Panc1 (cell line): Measurements from ENCODE around the gene SOX12. TPM values are rescaled to one million over a fixed set of nuclear protein-coding genes. Genes with fewer than 3 reads are reported as not detected.

Source experiments
- ATAC-seq: fragments of 200-7000 bp; cut with Tn5 transposase; 2 replicates; pipeline ENCODE4 v1.9.1; 2020; ENCODE audit warnings: mild to moderate bottlenecking, moderate library complexity
- BruUV-seq: library from RNA; stranded (reverse); fragments of 400-500 nt; replicated peaks from 2 replicates; lab custom pipeline; 2021; lab: Mats Ljungman, UMichigan
- CTCF ChIA-PET: fragments of 300-600 bp; sonication (Branson Sonifier 250); formaldehyde crosslinking; loops from one replicate; lab custom pipeline; 2022; ENCODE audit warnings: antibody characterized with exemption; lab: Charles Lee
- POLR2A ChIA-PET: fragments of 300-600 bp; sonication (Branson Sonifier 250); formaldehyde crosslinking; loops from one replicate; lab custom pipeline; 2022; ENCODE audit warnings: antibody characterized with exemption; lab: Charles Lee
- DNase-seq: peaks from one replicate; pipeline ENCODE4 v3.0.0-alpha.2; 2010; ENCODE audit warnings: low read depth, low spot score
- H3K27ac ChIP-seq: 2 replicates; pipeline ENCODE4 v1.5.1; 2011; ENCODE audit warnings: mild to moderate bottlenecking, low read length, inconsistent platforms
- H3K27me3 ChIP-seq: fragments of 200-500 bp; sonication (Bioruptor generic); 2 replicates; pipeline ENCODE4 v1.6.0; 2014; ENCODE audit warnings: low read length, inconsistent platforms; ENCODE audit not compliant: control insufficient read depth, insufficient read depth
- H3K36me3 ChIP-seq: fragments of 200-500 bp; sonication (Bioruptor generic); 2 replicates; pipeline ENCODE4 v1.5.1; 2014; ENCODE audit warnings: inconsistent platforms, mild to moderate bottlenecking, low read length, moderate library complexity; ENCODE audit not compliant: control insufficient read depth, insufficient read depth
- H3K4me1 ChIP-seq: 2 replicates; pipeline ENCODE4 v1.5.1; 2011; ENCODE audit warnings: inconsistent platforms, mild to moderate bottlenecking, low read length, moderate library complexity; ENCODE audit not compliant: control insufficient read depth, insufficient read depth
- H3K4me3 ChIP-seq, 2 experiments: 2 replicates each; pipeline ENCODE4 v1.5.1; 2011 to 2012; ENCODE audit warnings: low read depth in 2 of 2, low read length in 2 of 2, mild to moderate bottlenecking in 2 of 2, inconsistent platforms in 1 of 2, moderate library complexity in 1 of 2
- H3K9me3 ChIP-seq: fragments of 200-500 bp; sonication (Bioruptor generic); 2 replicates; pipeline ENCODE4 v1.5.1; 2014; ENCODE audit warnings: low read depth, mild to moderate bottlenecking, inconsistent platforms, low read length, moderate library complexity; ENCODE audit not compliant: control insufficient read depth, insufficient read depth
- CTCF ChIP-seq: fragments of 450-650 bp; IDR thresholded peaks from 2 replicates; pipeline ENCODE4 v1.5.1; 2017; ENCODE audit warnings: mild to moderate bottlenecking
- POLR2AphosphoS5 ChIP-seq: IDR thresholded peaks from 2 replicates; pipeline ENCODE4 v1.6.1; 2012; ENCODE audit warnings: mild to moderate bottlenecking, low read depth, low read length, moderate library complexity
- REST ChIP-seq, 2 experiments: IDR thresholded peaks; 2 replicates each; pipeline ENCODE4 v1.6.1; 2011 to 2012; ENCODE audit warnings: low read depth in 2 of 2, control low read depth in 1 of 2, low read length in 1 of 2, mild to moderate bottlenecking in 1 of 2, moderate library complexity in 1 of 2; ENCODE audit not compliant: insufficient read depth in 1 of 2
- SIN3A ChIP-seq: IDR thresholded peaks from 2 replicates; pipeline ENCODE4 v1.6.1; 2012; ENCODE audit warnings: low read depth, mild to moderate bottlenecking, low read length, moderate library complexity, borderline replicate concordance; ENCODE audit not compliant: insufficient read depth
- TCF7L2 ChIP-seq: IDR thresholded peaks from 2 replicates; pipeline ENCODE4 v1.6.1; 2011; ENCODE audit warnings: mild to moderate bottlenecking, low read depth, low read length, inconsistent platforms
- in situ Hi-C: cut with HindIII; loops from 2 replicates; pipeline ENCODE4 v1.10.0; 2016; ENCODE audit warnings: low sequenced_read_pairs, low pct_unique_long_range_greater_than_20kb
- intact Hi-C: fragments of 100-400 bp; cut with micrococcal nuclease; formaldehyde crosslinking; loops from one replicate; pipeline ENCODE4 v1.10.0; 2022; ENCODE audit not compliant: unreplicated experiment
- total RNA-seq: library from RNA; stranded (reverse); gene quantifications from one replicate; pipeline ENCODE4 v1.2.1, GENCODE V29; 2021; ENCODE audit not compliant: unreplicated experiment

The SOX12 gene
- total RNA-seq, 1 experiment from 2014 or later: 48.6 TPM

GRCh38 chr20:312866-313265, 12.5 kb upstream of the SOX12 start:
- Histone ChIP-seq H3K27ac (no peak overlapping the region), H3K36me3 (no peaks in the 10 kb centered on the region), H3K27me3 (no peaks in the 10 kb centered on the region), H3K4me1 (peaks cover 12% of the 10 kb centered on the region), H3K9me3 (no peaks in the 10 kb centered on the region), H3K4me3 (no peak overlapping the region)
- POLR2A ChIA-PET: no interaction called here
- ATAC-seq (no peak), DNase-seq (no peak)
- BruUV-seq: no TSS peak
- TF ChIP-seq TCF7L2 (no peak), CTCF (no peak), REST (IDR thresholded peaks at IDR 0.05; ENCODE audit: insufficient read depth in 1 of 2, low read depth in 2 of 2, low read length in 1 of 2) (no peak)
- CTCF ChIA-PET: no interaction called here
- intact Hi-C loops (no loop called here), in situ Hi-C loops (no loop called here)

GRCh38 chr20:313402-313801, 11.9 kb upstream of the SOX12 start:
- H3K4me1 ChIP-seq: peaks cover 8% of the 10 kb centered on the region
- no peaks in the 10 kb centered on the region for H3K27me3 ChIP-seq
- H3K27ac ChIP-seq: no peak overlapping the region
- no peak for TF ChIP-seq SIN3A
- no peak for TF ChIP-seq CTCF
- TF ChIP-seq TCF7L2: no peak
- no peak for TF ChIP-seq REST (IDR thresholded peaks at IDR 0.05; ENCODE audit: insufficient read depth in 1 of 2, low read depth in 2 of 2, low read length in 1 of 2)
- TF ChIP-seq POLR2AphosphoS5: no peak
- ChIA-PET CTCF (no interaction called here), POLR2A (no interaction called here)
- ATAC-seq: no peak
- DNase-seq: no peak
- no TSS peak for BruUV-seq
- intact Hi-C loops (no loop called here), in situ Hi-C loops (no loop called here)
- no peaks in the 10 kb centered on the region for H3K9me3 ChIP-seq
- H3K4me3 ChIP-seq: no peak overlapping the region
- H3K36me3 ChIP-seq: no peaks in the 10 kb centered on the region
